ENCODE measurements around the gene TXNDC16. TPM values are rescaled to one million over a fixed set of nuclear protein-coding genes. Genes with fewer than 3 reads are reported as not detected.
"Not testable (repeated sequence)": the region's sequence is repeated elsewhere in the genome, so short reads cannot be mapped to it uniquely, and the experiment has no call there.

The TXNDC16 gene
- polyA plus RNA-seq, 2 of the 4 experiments (the other 2 are of a cell fraction) = 1.4 to 3.0 TPM

GRCh38 chr14:52472728-52473127 is 79.6 kb downstream of the TXNDC16 start:
- H3K4me2 ChIP-seq = no peak overlapping the region
- H3K9me3 ChIP-seq = no peaks in the 10 kb centered on the region
- no peak overlapping the region for H3K27ac ChIP-seq
- no peak for TF ChIP-seq TP53 (CRISPR knock-in tag; IDR thresholded peaks at IDR 0.05)
- TF ChIP-seq MAZ (IDR thresholded peaks at IDR 0.05; ENCODE audit: borderline replicate concordance, low read depth, low read length) = no peak
- TF ChIP-seq RAD21 (conservative IDR thresholded peaks at IDR 0.05 in 1 of 2, IDR thresholded peaks at IDR 0.05 in 1 of 2) = no peak
- TF ChIP-seq MYC (IDR thresholded peaks at IDR 0.05; ENCODE audit: borderline replicate concordance, low read length) = no peak
- 0 out of 2 replicates have a peak, but pooled peaks have one; percentile 24 for TF ChIP-seq EHMT2 (IDR thresholded peaks at IDR 0.05; ENCODE audit: low read depth)
- TF ChIP-seq GATA3 (IDR thresholded peaks at IDR 0.05; ENCODE audit: borderline replicate concordance) = no peak
- ChIA-PET CTCF (interaction anchor here (0.6 to 3.7 kb wide), 7 partner anchors 9 to 1636 kb away, joined by 3 to 24 read pairs (median 3); no protein-coding TSS in a partner anchor), POLR2A (interaction anchor here (0.5 kb wide), 1 partner anchor 428 kb away, joined by 8 read pairs; no protein-coding TSS in a partner anchor)
- H3K4me1 ChIP-seq = no peaks in the 10 kb centered on the region
- no peak overlapping the region for H3K4me3 ChIP-seq
- 90% methylated on average over 6 of the region's 6 CpGs for WGBS (ENCODE audit: missing lambda C conversion rate)
- no peak for ATAC-seq
- DNase-seq (ENCODE audit: low read depth in 1 of 2, low spot score in 1 of 2) = no peak
- FAIRE-seq = no peak

- H3K9me3 ChIP-seq; ATAC-seq; H3K27ac ChIP-seq; H3K4me3 ChIP-seq; H3K4me2 ChIP-seq; H3K4me1 ChIP-seq; DNase-seq (ENCODE audit: low read depth in 1 of 2, low spot score in 1 of 2); FAIRE-seq; POLR2A ChIA-PET: not testable (repeated sequence)
- CTCF ChIA-PET = interaction anchor here (1.1 to 3.7 kb wide), 3 partner anchors 166 to 180 kb away, joined by 3 to 24 read pairs (median 4); no protein-coding TSS in a partner anchor
- WGBS (ENCODE audit: missing lambda C conversion rate) = 88% methylated on average over 13 of the region's 13 CpGs
Observed at GRCh38 chr14:52472251-52472650, 80.1 kb downstream of the TXNDC16 start.

GRCh38 chr14:52467515-52468266 is 84.6 kb downstream of the TXNDC16 start:
- CTCF ChIA-PET = interaction anchor here (1.0 to 1.7 kb wide), 2 partner anchors 25 to 168 kb away, joined by 3 to 6 read pairs; no protein-coding TSS in a partner anchor
- FAIRE-seq = no peak
- DNase-seq (ENCODE audit: low read depth in 1 of 2, low spot score in 1 of 2) = no peak
- Histone ChIP-seq H3K4me3 (no peak overlapping the region), H3K4me2 (no peak overlapping the region), H3K4me1 (peaks cover 11% of the 10 kb centered on the region; the same call in 2 of the 3 replicates), H3K27ac (no peak overlapping the region), H3K9me3 (no peaks in the 10 kb centered on the region)
- POLR2A ChIA-PET = interaction anchor here (0.6 kb wide), 1 partner anchor 482 kb away, joined by 3 read pairs; no protein-coding TSS in a partner anchor
- TF ChIP-seq KDM5A (IDR thresholded peaks at IDR 0.05) = no peak
- no peak for TF ChIP-seq ATOH8 (CRISPR knock-in tag; IDR thresholded peaks at IDR 0.05; ENCODE audit: low read depth)
- TF ChIP-seq NR3C1 (IDR thresholded peaks at IDR 0.05) = no peak
- no peak for TF ChIP-seq HOXB5 (CRISPR knock-in tag; IDR thresholded peaks at IDR 0.05)
- TF ChIP-seq USF2 (IDR thresholded peaks at IDR 0.05) = no peak
- no peak for TF ChIP-seq SREBF2 (IDR thresholded peaks at IDR 0.05)
- TF ChIP-seq RFX5 (IDR thresholded peaks at IDR 0.05) = no peak
- no peak for TF ChIP-seq JUNB (IDR thresholded peaks at IDR 0.05)
- ATAC-seq = no peak
- 83% methylated on average over 7 of the region's 7 CpGs for WGBS (ENCODE audit: missing lambda C conversion rate)

GRCh38 chr14:52464175-52464574 is 88.1 kb downstream of the TXNDC16 start:
- ChIA-PET CTCF (no interaction called here), POLR2A (no interaction called here)
- 88% methylated on average over 4 of the region's 4 CpGs for WGBS (ENCODE audit: missing lambda C conversion rate)
- ATAC-seq (no peak), DNase-seq (ENCODE audit: low read depth in 1 of 2, low spot score in 1 of 2) (no peak), FAIRE-seq (no peak)
- no peak for TF ChIP-seq NR3C1 (IDR thresholded peaks at IDR 0.05)
- TF ChIP-seq CBX8 (IDR thresholded peaks at IDR 0.05) = no peak
- no peak for TF ChIP-seq MAX (IDR thresholded peaks at IDR 0.05)
- TF ChIP-seq FOSL2 (IDR thresholded peaks at IDR 0.05) = no peak
- TF ChIP-seq FOSL2 (CRISPR knock-in tag; IDR thresholded peaks at IDR 0.05) = no peak
- no peak for TF ChIP-seq TFCP2L1 (CRISPR knock-in tag; IDR thresholded peaks at IDR 0.05)
- no peak for TF ChIP-seq ESRRA (IDR thresholded peaks at IDR 0.05; ENCODE audit: borderline replicate concordance, low read length)
- no peak for TF ChIP-seq ZC3H11A (IDR thresholded peaks at IDR 0.05)
- TF ChIP-seq RARB (CRISPR knock-in tag; IDR thresholded peaks at IDR 0.05) = no peak
- no peak for TF ChIP-seq EHF (CRISPR knock-in tag; IDR thresholded peaks at IDR 0.05)
- Histone ChIP-seq H3K4me1 (peaks cover 14% of the 10 kb centered on the region), H3K27ac (no peak overlapping the region), H3K4me3 (no peak overlapping the region), H3K4me2 (no peak overlapping the region), H3K9me3 (no peaks in the 10 kb centered on the region)

Data from A549 (cell line).